Tibial artery (tissue), 4 donors: ENCODE measurements around the gene CAMKK2.

Experiments used
- DNase-seq, 2 donors: peaks; one replicate each; pipeline ENCODE4 v3.0.0-alpha.2; 2019
- H3K27ac ChIP-seq, 2 donors: fragments of 200-600 bp; sonication (generic) in 1 of 2; 1 replicate in 1 of 2; 2 replicates in 1 of 2; pipeline ENCODE4 v1.5.1; 2018 to 2019; ENCODE audit warnings: mild to moderate bottlenecking in 1 of 2
- H3K27me3 ChIP-seq, 2 donors: fragments of 200-600 bp; sonication (generic) in 1 of 2; one replicate each; pipeline versions ENCODE4 v1.5.1 to v1.6.0; 2016 to 2019
- H3K36me3 ChIP-seq, 3 donors: fragments of 200-600 bp; sonication (generic) in 2 of 3; one replicate each; pipeline ENCODE4 v1.5.1; 2016 to 2019; ENCODE audit warnings: mild to moderate bottlenecking in 2 of 3
- H3K4me1 ChIP-seq, 4 donors: fragments of 200-600 bp; sonication (generic) in 2 of 4; 1 replicate in 3 of 4; 2 replicates in 1 of 4; pipeline ENCODE4 v1.5.1; 2016 to 2019
- H3K4me3 ChIP-seq, 2 donors: fragments of 200-600 bp; sonication (generic) in 1 of 2; 1 replicate in 1 of 2; 2 replicates in 1 of 2; pipeline ENCODE4 v1.5.1; 2018 to 2019; ENCODE audit warnings: mild to moderate bottlenecking in 2 of 2
- H3K9me3 ChIP-seq, 3 donors: fragments of 200-600 bp; sonication (generic) in 1 of 3; one replicate each; pipeline ENCODE4 v1.5.1; 2016 to 2019
- intact Hi-C: fragments of 100-400 bp; cut with DNase I; formaldehyde crosslinking; loops from one replicate; pipeline ENCODE4 v1.15.0; 2023; ENCODE audit warnings: low total_unique reads
- TF ChIP-seq, protein P1 (sequence below), 2 experiments: fragments of 200-600 bp in 1 of 2; fragments of 450-650 bp in 1 of 2; IDR thresholded peaks; one replicate each; pipeline ENCODE4 v1.5.1; 2017 to 2019; ENCODE audit warnings: antibody characterized with exemption in 2 of 2, mild to moderate bottlenecking in 1 of 2, moderate library complexity in 1 of 2

Gene CAMKK2

DNA sequence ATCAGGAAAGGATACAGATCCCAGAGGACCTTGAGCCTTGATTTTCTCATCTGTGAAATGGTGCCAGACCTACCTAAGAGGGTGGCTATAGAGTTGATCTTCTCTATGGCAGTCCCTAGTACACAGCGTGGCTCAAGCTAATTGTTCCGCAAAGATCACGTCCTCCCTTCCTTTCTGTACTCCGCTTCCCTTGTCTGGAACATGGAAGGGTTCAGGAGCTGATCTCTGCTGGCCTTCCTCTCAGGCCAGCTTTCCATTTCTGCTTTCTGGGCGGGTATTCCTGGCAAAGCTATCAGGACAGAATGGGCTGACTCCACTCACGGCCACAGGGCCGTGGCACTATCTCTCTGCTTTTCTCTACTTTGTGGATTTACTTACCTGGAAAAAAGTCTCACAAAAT, 6.5 kb downstream of the CAMKK2 start:
- intact Hi-C loops, result no loop called here
- no peak for DNase-seq

DNA sequence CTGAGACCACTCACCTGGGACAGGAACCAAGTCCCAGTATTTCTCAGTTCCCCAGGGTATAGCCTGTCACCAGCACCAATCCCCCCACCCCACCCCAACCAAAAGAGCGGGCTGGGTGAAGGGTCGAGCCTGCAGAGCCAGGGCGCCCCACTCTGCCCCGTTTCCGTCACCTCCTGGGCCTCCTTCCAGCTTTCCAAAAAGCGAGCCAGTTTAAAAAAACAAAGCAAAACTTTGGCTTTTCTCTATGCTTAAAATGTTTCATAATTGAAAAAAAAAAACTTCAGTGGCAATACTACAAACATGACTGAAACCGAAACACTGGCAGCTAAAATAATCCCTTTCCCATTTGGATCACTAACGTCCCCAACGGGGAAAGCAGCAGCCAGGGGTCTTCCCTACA, 7.5 kb downstream of the CAMKK2 start:
- Histone ChIP-seq H3K36me3 (peaks cover 0 to 7% (median 0%) of the 10 kb centered on the region in 3 donors), H3K27me3 (no peaks in the 10 kb centered on the region), H3K27ac (peak overlapping the region; percentile 46 to 68), H3K9me3 (no peaks in the 10 kb centered on the region), H3K4me3 (peak overlapping the region; percentile 30 to 32), H3K4me1 (peaks cover 0 to 41% (median 14%) of the 10 kb centered on the region in 4 donors)
- TF ChIP-seq, protein P1, sequence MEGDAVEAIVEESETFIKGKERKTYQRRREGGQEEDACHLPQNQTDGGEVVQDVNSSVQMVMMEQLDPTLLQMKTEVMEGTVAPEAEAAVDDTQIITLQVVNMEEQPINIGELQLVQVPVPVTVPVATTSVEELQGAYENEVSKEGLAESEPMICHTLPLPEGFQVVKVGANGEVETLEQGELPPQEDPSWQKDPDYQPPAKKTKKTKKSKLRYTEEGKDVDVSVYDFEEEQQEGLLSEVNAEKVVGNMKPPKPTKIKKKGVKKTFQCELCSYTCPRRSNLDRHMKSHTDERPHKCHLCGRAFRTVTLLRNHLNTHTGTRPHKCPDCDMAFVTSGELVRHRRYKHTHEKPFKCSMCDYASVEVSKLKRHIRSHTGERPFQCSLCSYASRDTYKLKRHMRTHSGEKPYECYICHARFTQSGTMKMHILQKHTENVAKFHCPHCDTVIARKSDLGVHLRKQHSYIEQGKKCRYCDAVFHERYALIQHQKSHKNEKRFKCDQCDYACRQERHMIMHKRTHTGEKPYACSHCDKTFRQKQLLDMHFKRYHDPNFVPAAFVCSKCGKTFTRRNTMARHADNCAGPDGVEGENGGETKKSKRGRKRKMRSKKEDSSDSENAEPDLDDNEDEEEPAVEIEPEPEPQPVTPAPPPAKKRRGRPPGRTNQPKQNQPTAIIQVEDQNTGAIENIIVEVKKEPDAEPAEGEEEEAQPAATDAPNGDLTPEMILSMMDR (IDR thresholded peaks at IDR 0.05), result no peak
- intact Hi-C loops, result no loop called here
- DNase-seq, result no peak

More for the DNA sequence above, 6.5 kb downstream of the CAMKK2 start:
- H3K9me3 ChIP-seq, result no peaks in the 10 kb centered on the region
- TF ChIP-seq, protein P1 (IDR thresholded peaks at IDR 0.05), result no peak
- H3K4me1 ChIP-seq, result peaks cover 0 to 40% (median 20%) of the 10 kb centered on the region in 4 donors
- H3K36me3 ChIP-seq, result peaks cover 0 to 7% (median 0%) of the 10 kb centered on the region in 3 donors
- peak overlapping the region in 1 of 2 donors; percentile 68 for H3K27ac ChIP-seq
- H3K4me3 ChIP-seq, result no peak overlapping the region
- H3K27me3 ChIP-seq, result no peaks in the 10 kb centered on the region

DNA sequence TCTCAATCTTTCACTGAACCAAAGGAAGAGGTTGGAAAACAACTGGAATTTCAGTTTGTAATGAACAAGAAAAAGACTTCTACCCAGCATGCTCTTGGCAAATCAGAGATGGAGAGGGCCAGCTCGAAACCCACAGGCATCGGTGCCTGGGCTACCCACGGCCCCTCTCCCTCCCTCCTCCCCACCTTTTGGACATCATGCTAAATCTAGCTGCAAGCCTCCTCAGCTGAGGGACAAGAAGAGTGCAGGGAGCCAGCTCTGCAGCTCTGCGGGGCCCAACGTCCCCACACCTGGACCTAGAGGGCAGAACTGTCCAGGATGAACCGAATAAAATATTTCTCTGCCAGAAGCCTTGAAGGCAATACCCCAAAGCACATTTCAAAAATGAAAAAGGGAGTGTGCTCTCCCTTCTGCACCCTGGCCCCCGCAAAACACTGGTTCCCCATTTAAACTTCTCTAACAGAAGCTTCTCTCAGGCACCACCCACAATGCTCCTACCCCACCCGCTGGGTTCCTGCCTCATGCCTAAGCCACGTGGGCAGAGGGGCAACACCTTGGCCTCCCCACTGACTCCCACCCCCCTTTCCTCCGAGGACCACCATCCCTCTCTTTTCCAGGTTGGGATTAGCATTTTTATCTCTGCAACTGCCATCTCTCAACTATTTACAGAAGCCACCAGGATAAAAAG, 8.2 kb downstream of the CAMKK2 start:
- Histone ChIP-seq H3K4me3 (no peak overlapping the region), H3K27me3 (no peaks in the 10 kb centered on the region), H3K9me3 (no peaks in the 10 kb centered on the region), H3K36me3 (peaks cover 0 to 7% (median 0%) of the 10 kb centered on the region in 3 donors), H3K27ac (peak overlapping the region; percentile 46 to 68), H3K4me1 (peaks cover 0 to 42% (median 14%) of the 10 kb centered on the region in 4 donors)
- TF ChIP-seq, protein P1 (IDR thresholded peaks at IDR 0.05), result no peak
- intact Hi-C loops, result no loop called here
- DNase-seq, result no peak

DNA sequence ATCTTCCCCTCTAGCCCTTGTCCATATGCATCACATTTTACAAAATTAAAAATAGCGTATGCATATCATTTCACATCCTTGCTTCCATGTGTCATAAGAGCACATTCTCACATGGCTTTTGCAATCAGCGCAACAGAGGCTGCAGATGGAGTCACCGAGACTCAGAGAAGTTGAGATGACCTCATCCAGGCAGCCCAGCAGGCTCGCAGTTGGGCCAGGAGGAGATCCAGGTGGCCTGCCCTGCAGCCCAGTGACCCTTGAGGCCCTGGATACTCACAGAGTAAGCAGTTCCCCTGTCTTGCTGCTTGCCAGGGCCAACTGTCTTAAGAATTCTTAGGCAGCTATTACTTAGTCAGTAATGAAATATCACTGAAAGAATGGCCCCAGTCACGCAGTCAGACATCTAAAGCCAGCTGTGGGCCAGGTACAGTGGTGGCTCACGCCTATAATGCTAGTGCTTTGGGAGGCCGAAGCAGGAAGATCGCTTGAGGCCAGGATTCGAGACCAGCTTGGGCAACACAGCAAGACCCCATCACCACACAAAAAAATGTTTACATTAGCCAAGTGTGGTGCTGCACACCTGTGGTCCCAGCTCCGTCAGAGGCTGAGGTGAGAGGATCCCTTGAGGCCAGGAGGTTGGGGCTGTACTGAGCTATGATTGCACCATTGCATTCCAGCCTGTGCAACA, 9.1 kb downstream of the CAMKK2 start:
- Histone ChIP-seq H3K27me3 (no peaks in the 10 kb centered on the region), H3K4me3 (no peak overlapping the region), H3K4me1 (peaks cover 0 to 42% (median 14%) of the 10 kb centered on the region in 4 donors), H3K36me3 (peaks cover 0 to 6% (median 0%) of the 10 kb centered on the region in 3 donors), H3K27ac (no peak overlapping the region), H3K9me3 (no peaks in the 10 kb centered on the region)
- TF ChIP-seq, protein P1 (IDR thresholded peaks at IDR 0.05), result no peak
- DNase-seq, result no peak
- intact Hi-C loops, result no loop called here

DNA sequence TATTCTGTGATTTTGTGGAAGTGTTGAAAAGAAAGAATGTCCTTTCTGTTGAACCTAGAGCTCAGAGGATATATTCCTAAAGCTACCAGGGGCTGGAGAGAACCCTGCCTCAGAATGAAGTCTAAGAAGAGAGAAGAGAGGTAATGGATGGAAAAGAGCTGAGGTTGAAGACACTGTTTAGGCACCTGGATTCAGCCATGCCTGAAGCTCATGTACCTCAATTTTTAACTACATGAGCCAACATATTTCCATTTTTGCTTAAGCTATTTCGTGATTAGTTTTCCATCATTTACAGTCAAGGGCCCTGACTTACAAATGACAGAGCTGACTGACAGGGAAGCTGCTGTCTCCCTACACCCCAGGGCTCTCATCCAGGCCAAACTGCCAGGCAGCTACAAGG, 10.7 kb downstream of the CAMKK2 start:
- Histone ChIP-seq H3K27ac (no peak overlapping the region), H3K27me3 (no peaks in the 10 kb centered on the region), H3K9me3 (no peaks in the 10 kb centered on the region), H3K4me1 (peaks cover 0 to 42% (median 14%) of the 10 kb centered on the region in 4 donors), H3K36me3 (no peaks in the 10 kb centered on the region), H3K4me3 (no peak overlapping the region)
- TF ChIP-seq, protein P1 (IDR thresholded peaks at IDR 0.05), result no peak
- DNase-seq, result no peak
- intact Hi-C loops, result no loop called here
